Measurements from ENCODE around the gene KCNQ5.
A peak's percentile ranks its signal among the peaks of the same experiment; 100 is the strongest.

Gene KCNQ5

GRCh38 chr6:72675396-72675795, 53.5 kb downstream of the KCNQ5 start:
- TF ChIP-seq FOXP2 (optimal IDR thresholded peaks at IDR 0.05; ENCODE audit: control extremely low read depth, extremely low read length, insufficient read depth) = no peak
- no peak for TF ChIP-seq EZH2 (IDR thresholded peaks at IDR 0.05)
- no peak for TF ChIP-seq POLR2AphosphoS5 (IDR thresholded peaks at IDR 0.05; ENCODE audit: borderline replicate concordance, low read depth, low read length)
- peaks cover 3% of the 10 kb centered on the region; the same call in 1 of the 2 replicates for H3K36me3 ChIP-seq (ENCODE audit: insufficient read depth, low read length)
- no peaks in the 10 kb centered on the region for H3K9me3 ChIP-seq (ENCODE audit: low read depth, low read length)
- H3K9ac ChIP-seq (ENCODE audit: insufficient read length) = no peak overlapping the region
- H3K27ac ChIP-seq = peak overlapping the region; percentile 83
- H3K4me3 ChIP-seq = no peak overlapping the region
- DNase-seq (ENCODE audit: low read depth, low spot score) = no peak

- TF ChIP-seq POLR2AphosphoS5 (IDR thresholded peaks at IDR 0.05; ENCODE audit: borderline replicate concordance, low read depth, low read length) (no peak), FOXP2 (optimal IDR thresholded peaks at IDR 0.05; ENCODE audit: control extremely low read depth, extremely low read length, insufficient read depth) (no peak), EZH2 (IDR thresholded peaks at IDR 0.05) (no peak)
- Histone ChIP-seq H3K9me3 (ENCODE audit: low read depth, low read length) (no peaks in the 10 kb centered on the region), H3K27ac (no peak overlapping the region), H3K4me3 (no peak overlapping the region), H3K36me3 (ENCODE audit: insufficient read depth, low read length) (peaks cover 3% of the 10 kb centered on the region; the same call in 1 of the 2 replicates), H3K9ac (ENCODE audit: insufficient read length) (no peak overlapping the region)
- no peak for DNase-seq (ENCODE audit: low read depth, low spot score)
These were observed 55.1 kb downstream of the KCNQ5 start for GRCh38 chr6:72676995-72677394.

- no peaks in the 10 kb centered on the region for H3K9me3 ChIP-seq (ENCODE audit: low read depth, low read length)
- H3K36me3 ChIP-seq (ENCODE audit: insufficient read depth, low read length) = peaks cover 3% of the 10 kb centered on the region; the same call in 1 of the 2 replicates
- TF ChIP-seq FOXP2 (optimal IDR thresholded peaks at IDR 0.05; ENCODE audit: control extremely low read depth, extremely low read length, insufficient read depth) = no peak
- H3K27ac ChIP-seq = no peak overlapping the region
- no peak overlapping the region for H3K9ac ChIP-seq (ENCODE audit: insufficient read length)
- no peak for DNase-seq (ENCODE audit: low read depth, low spot score)
- no peak overlapping the region for H3K4me3 ChIP-seq
These were observed 55.9 kb downstream of the KCNQ5 start for GRCh38 chr6:72677740-72678139.

DNA sequence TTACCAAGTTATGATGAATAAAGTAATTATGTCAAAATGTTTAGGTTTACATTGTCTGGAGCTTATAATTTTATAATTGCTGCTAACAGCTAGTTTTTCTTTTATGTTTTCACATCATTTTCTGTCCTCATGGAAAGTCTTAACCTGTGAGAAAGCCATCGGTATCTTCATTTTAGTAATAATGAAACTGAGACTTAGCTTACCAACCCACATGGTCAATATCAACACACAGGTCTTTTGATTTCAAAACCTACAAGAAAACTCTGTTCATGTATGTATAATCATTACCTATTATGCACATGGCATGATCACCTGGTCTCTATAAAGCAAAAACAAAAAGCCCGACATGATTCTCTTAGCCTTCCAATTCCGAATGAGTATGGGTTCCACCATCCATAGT, 61.9 kb downstream of the KCNQ5 start:
- no peak for DNase-seq (ENCODE audit: low read depth, low spot score)
- TF ChIP-seq POLR2AphosphoS5 (IDR thresholded peaks at IDR 0.05; ENCODE audit: borderline replicate concordance, low read depth, low read length) (no peak), EZH2 (IDR thresholded peaks at IDR 0.05) (no peak), FOXP2 (optimal IDR thresholded peaks at IDR 0.05; ENCODE audit: control extremely low read depth, extremely low read length, insufficient read depth) (no peak)
- H3K4me3 ChIP-seq = no peak overlapping the region
- no peak overlapping the region for H3K27ac ChIP-seq
- H3K9me3 ChIP-seq (ENCODE audit: low read depth, low read length) = no peaks in the 10 kb centered on the region
- H3K9ac ChIP-seq (ENCODE audit: insufficient read length) = no peak overlapping the region
- peaks cover 8% of the 10 kb centered on the region for H3K36me3 ChIP-seq (ENCODE audit: insufficient read depth, low read length)

DNA sequence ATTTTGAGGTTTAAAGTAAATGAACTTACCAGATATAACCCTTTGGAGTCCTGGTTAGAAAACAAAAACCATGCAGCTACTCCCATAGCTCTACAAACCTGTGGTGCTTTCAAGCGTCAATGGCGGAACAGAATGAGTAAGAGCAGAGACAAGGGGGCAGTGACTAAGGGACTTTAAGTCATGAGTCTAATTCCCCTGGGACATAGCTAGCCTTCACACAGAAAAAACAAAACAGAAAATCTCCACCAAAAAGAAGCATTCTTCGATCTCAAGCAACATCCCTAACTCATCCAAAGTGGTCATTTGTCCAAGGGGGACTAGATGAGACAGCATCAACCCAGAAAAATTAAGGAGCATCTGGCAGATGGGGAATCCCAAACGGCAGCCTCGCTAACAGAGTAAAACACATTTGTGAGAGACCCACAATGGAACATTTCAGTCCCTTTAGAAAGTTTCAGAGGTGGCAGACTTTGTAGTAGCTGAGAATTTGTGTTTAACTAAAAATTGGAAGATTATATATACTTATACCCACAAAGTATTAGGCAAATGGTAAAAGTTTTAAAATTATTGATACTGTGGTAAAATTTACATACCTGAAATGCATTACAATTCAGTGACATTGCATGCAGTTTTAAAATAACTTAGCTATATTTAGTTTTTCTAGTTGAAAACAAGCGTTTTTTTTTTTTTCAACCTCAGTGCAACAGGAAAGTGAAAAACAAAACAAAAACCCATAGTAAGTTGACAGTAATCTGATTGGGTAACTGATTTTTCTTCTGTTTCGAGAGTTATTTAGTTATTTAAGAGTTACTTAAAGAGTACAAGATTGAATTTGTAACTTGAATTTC, 67.5 kb downstream of the KCNQ5 start:
- Histone ChIP-seq H3K4me3 (no peak overlapping the region), H3K9ac (ENCODE audit: insufficient read length) (no peak overlapping the region), H3K27ac (no peak overlapping the region), H3K36me3 (ENCODE audit: insufficient read depth, low read length) (peaks cover 5% of the 10 kb centered on the region; the same call in 1 of the 2 replicates), H3K9me3 (ENCODE audit: low read depth, low read length) (no peaks in the 10 kb centered on the region)
- DNase-seq (ENCODE audit: low read depth, low spot score) = no peak
- TF ChIP-seq EZH2 (IDR thresholded peaks at IDR 0.05) (no peak), POLR2AphosphoS5 (IDR thresholded peaks at IDR 0.05; ENCODE audit: borderline replicate concordance, low read depth, low read length) (no peak), FOXP2 (optimal IDR thresholded peaks at IDR 0.05; ENCODE audit: control extremely low read depth, extremely low read length, insufficient read depth) (no peak)

GRCh38 chr6:72691249-72691648, 69.4 kb downstream of the KCNQ5 start:
- DNase-seq (ENCODE audit: low read depth, low spot score) = no peak
- Histone ChIP-seq H3K9ac (ENCODE audit: insufficient read length) (no peak overlapping the region), H3K4me3 (no peak overlapping the region), H3K27ac (no peak overlapping the region), H3K9me3 (ENCODE audit: low read depth, low read length) (no peaks in the 10 kb centered on the region), H3K36me3 (ENCODE audit: insufficient read depth, low read length) (peaks cover 5% of the 10 kb centered on the region; the same call in 1 of the 2 replicates)
- TF ChIP-seq EZH2 (IDR thresholded peaks at IDR 0.05) = no peak
- no peak for TF ChIP-seq FOXP2 (optimal IDR thresholded peaks at IDR 0.05; ENCODE audit: control extremely low read depth, extremely low read length, insufficient read depth)
- TF ChIP-seq POLR2AphosphoS5 (IDR thresholded peaks at IDR 0.05; ENCODE audit: borderline replicate concordance, low read depth, low read length) = no peak

- no peaks in the 10 kb centered on the region for H3K36me3 ChIP-seq (ENCODE audit: insufficient read depth, low read length)
- TF ChIP-seq POLR2AphosphoS5 (IDR thresholded peaks at IDR 0.05; ENCODE audit: borderline replicate concordance, low read depth, low read length) (no peak), FOXP2 (optimal IDR thresholded peaks at IDR 0.05; ENCODE audit: control extremely low read depth, extremely low read length, insufficient read depth) (no peak)
- no peak overlapping the region for H3K9ac ChIP-seq (ENCODE audit: insufficient read length)
- no peak overlapping the region for H3K27ac ChIP-seq
- no peak for DNase-seq (ENCODE audit: low read depth, low spot score)
- no peaks in the 10 kb centered on the region for H3K9me3 ChIP-seq (ENCODE audit: low read depth, low read length)
- no peak overlapping the region for H3K4me3 ChIP-seq
These were observed 74.2 kb downstream of the KCNQ5 start for GRCh38 chr6:72696055-72696454.

DNA sequence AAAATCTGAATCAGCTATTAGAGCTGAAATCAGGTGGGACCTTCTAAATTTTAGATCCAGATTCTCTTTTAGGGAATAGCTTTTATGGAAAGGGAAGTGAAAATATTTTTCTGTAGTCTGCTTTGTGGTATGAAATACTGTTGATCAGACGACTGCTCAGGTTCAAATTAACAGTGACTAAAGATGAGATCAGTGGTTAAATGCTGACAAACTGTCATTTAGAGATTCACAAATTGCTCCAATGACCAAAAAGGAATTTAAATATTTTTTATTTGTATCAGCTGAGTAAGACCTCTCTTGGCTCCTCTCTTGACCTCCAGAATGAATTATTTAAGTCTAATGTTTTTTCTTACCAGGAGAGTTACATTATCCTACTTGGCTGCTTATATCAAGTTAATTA, 77.3 kb downstream of the KCNQ5 start:
- H3K4me3 ChIP-seq = no peak overlapping the region
- H3K9ac ChIP-seq (ENCODE audit: insufficient read length) = no peak overlapping the region
- H3K27ac ChIP-seq = no peak overlapping the region
- no peak for DNase-seq (ENCODE audit: low read depth, low spot score)
- no peaks in the 10 kb centered on the region for H3K36me3 ChIP-seq (ENCODE audit: insufficient read depth, low read length)
- no peak for TF ChIP-seq POLR2AphosphoS5 (IDR thresholded peaks at IDR 0.05; ENCODE audit: borderline replicate concordance, low read depth, low read length)
- TF ChIP-seq FOXP2 (optimal IDR thresholded peaks at IDR 0.05; ENCODE audit: control extremely low read depth, extremely low read length, insufficient read depth) = no peak
- no peak for TF ChIP-seq EZH2 (IDR thresholded peaks at IDR 0.05)
- no peaks in the 10 kb centered on the region for H3K9me3 ChIP-seq (ENCODE audit: low read depth, low read length)
